ENCODE data around the gene CFAP53.

GRCh38 chr18:50301074-50301473 is 34.8 kb upstream of the CFAP53 start:
- TF ChIP-seq EZH2phosphoT487 (IDR thresholded peaks at IDR 0.05; ENCODE audit: insufficient read depth, low read depth): no peak
- no peak for TF ChIP-seq EZH2 (IDR thresholded peaks at IDR 0.05; ENCODE audit: insufficient read depth, poor library complexity, severe bottlenecking)

Measured in GM23248 (cell line).